Measurements from ENCODE around the gene MID1IP1.

MID1IP1 gene

DNA sequence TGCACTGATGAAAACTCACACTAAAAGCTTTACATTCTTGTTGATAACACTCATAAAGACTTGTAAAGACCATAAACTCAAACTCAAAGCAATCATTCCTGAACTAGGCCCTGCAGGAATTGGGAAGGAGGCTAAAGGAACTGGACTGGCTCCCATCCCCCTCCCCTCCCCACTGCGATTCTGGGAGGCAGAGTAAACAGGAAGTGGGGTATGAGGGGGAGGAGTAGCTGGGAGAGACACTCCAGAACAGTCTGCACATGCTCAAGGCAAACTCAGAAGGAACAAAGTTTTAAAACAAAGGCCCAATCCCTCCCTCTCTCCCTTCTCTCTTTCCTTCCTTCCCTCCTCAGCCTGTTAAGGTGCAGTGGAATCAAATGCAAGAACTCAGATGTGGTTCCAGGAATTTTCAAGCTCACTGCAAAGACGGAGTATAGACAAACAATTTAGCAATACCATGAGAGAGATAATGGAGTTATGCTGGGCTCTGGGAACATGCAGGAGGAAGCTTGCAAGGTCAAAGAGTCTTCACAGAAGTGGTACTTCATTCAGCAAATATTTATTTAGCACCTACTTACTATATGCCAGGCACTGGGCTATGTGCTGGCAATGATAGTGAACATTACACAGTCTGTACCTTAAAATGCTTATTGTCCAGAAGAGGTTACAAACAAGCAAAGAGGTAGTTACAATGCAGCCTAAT is 15.9 kb downstream of the MID1IP1 start:
- peak; percentile 17 for DNase-seq

DNA sequence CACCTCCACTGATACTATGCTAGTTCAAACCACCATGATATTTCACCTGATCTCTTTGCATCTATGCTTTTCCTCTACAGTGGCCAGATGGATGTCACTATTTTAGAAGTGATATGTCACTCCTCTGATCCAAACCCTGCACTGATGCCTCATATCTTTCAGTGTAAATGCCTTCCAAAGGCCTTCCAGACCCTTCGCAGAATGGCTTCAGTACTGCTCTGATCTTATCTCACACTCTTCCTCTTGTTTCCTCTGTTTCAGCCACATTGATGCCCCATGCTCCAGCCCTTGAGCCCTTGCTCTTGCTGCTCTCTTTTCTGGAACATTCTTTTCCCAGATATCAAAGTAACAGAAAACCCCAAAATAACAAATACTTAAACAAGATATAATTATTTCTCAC is 17.9 kb downstream of the MID1IP1 start:
- DNase-seq = no peak

DNA sequence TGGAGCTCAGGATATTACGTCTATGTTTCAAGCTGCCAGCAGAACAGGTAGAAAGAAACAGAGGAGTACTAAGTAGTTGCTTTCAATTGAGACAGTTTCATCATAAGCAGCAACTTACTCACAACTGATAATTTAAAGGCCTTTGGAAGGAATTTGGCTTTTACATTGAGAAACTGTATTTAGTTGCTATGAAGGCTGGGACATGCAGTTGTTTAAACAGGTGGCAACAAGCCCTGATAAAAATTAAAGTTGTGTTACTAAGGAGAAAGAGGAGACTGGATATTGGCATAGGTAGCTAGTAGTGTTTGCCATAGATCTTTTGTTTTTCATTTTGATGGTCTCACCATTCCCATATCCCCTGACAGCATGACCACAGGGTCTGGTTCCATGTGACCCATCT is 18.4 kb downstream of the MID1IP1 start:
- DNase-seq = no peak

DNA sequence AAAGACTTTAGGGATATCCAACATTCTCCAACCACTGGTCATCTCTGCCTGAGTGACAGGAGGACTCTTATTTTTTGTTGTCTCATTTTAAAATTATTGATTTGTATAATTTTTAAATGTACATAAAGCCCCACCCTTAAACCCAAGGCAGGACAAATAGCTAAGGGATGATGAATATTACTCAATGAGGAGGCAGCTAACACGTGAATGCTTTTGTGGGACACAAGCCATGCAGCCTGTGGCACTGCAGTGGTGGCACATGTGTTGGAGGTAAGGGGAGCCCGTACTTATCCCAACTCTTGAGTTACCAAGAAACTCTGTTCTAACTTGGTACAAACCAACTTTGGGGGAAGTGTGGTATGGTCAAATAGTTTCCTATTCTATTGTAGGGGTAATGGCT is 19.5 kb downstream of the MID1IP1 start:
- DNase-seq = no peak

DNA sequence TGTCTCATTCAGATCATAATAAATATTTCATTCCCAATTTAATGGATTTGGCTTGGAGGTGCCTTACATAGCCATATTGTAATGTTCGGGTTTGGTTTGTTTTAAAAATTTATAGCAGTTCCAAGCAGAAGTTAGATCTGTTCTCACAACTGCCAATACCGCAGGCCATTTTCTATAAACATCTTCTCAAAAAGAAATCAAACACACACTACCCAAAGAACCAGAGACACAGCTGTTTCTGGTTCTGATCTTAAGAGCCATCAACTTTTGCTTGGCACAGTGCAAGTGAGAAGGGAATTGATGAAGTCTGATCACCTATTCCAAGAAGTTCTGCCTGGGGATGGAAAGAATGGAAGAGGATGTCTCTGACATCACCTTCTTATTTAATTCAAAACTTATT is 22.9 kb downstream of the MID1IP1 start:
- DNase-seq = no peak

DNA sequence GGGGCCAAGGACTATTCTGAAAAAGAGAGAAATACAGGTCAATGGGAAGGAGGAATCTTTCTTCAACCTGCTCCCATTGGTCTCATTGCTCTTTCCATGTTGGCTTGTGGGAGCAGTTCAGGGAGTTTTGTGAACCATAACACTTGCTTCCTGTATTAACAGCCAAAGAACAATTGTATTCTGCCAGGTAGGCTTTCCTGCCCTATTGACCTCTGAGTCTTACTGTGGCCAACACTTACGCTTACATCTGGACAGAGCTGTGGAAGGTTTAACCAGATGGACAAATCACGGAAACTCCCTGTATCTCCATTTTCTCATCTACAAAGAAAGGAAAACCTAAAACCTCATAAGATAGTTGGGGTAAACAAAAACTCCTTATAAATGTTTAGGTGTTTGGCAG is 30.7 kb downstream of the MID1IP1 start:
- DNase-seq = no peak

DNA sequence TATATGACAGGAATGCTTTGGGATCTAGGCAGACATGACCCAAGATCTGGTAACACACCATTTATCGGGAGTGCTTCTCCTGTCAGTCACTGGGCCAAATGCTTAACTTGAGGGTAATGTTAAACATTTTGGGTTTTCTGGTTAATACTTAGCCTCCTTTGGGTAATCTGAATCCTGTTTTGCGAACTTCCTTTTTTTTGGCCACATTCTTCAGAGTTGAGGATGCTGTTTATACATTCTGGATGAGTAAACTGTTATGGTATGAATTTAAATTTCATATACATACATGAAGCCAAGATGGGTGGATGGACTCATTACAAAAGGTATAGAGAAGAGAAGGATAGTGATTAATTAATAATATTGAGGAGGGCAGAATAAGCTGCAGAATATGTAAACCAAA is 36.1 kb downstream of the MID1IP1 start:
- DNase-seq = no peak

DNA sequence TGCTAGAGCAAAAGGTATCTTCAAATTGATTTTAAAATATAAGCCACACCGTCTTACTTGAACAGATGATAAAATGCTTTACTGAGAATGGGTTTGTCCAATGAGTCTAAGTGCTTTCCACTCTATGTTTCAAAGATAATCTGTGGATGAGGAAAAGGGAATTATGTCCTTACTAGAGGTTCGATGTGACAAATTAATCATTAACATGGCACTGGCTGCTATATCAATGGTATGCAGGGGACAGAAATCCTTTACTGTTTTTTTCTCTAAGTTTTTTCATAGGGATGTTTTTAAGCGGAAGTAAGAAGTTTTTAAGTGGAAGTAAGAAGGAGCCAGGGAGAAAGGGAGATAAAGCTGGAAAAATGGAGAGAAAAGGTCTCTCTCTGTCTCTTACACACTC is 38.0 kb downstream of the MID1IP1 start:
- no peak for DNase-seq

DNA sequence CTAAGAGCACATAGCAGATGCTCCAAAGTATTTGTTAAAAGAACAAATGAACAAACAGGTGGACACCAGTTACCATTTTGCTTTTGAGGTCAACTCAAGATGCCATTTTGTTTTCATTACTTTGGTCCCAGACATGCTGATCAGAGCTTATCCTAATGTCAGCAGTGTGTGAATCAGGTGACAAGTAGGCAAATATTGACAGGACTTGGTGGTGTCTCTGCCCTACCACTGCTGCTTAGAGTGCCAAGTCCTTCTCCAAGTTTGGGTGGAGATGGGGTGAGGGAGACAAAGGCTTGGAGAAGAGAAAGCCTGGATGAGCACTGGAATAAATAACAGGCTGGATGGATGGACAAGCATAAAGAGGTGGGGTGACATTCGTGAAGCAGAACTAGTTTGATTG is 38.7 kb downstream of the MID1IP1 start:
- no peak for DNase-seq

DNA sequence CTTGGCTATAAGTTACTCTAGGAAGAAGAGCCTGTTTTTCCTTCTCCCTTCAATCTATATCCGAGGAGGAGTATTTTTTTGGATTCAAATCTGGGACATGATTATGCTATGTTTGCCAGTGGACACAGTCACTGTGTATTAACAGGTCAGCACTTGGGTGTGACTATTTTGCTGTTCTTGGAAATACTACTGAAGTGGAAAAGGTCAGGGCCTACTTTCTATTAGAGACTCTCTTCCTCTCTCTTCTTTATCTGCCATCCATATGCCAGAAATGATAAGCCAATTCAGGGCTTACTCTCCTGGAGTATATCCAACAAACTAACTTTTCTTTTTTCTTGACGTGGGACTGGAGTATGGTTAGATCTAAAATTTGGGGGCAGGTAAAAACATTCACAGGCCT is 40.5 kb downstream of the MID1IP1 start:
- DNase-seq = no peak

DNA sequence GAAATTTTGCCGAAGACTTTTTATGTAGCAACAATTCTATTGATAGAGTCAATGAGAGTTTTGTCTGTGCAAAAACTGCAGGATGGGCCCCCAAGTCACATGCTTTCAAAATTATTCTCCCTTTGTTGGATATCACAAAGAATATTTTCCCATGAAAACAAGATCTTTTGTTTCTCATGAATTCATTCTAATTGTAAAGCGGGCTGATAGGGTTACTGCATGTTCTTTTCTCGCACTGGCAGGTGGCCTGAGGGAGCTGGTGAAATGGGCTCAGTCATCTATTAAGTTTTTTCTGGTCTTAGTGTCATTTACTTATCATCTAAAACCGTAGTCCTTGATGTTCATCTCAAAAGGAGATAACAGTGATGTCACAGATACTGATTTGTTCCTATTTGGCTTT is 44.2 kb downstream of the MID1IP1 start:
- DNase-seq = no peak

DNA sequence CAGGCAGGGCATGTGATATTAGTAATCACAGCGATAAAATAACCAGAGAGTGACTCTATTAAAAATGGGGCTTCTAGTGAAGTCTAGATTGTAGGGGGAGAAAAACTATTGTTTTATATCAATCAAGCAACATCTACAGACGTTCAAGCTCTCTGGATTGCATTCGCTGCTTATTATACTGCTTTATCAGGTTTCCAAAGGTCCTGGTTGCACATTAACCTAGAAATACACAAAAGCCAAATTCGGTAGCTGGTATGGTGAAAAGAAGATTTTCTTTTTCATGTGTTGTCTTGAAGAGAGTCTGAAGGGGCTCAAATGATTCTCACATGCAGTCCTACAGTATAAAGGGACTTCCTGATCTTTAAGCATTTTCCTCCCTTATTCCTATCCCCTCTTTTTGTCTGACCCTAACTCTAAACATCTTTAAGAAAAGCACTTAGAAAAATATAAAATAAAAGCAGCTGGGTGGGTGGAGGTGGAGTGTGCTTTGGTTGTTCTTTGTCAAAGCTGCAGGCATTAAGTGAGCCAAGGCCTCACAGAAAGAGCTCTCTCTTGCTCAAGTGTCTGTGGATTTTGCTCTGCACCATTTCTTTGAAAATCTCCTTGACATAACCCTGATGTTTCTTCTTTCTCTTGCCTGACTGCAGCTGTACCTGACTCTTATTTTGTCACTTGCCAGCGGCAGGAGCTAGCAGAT is 46.1 kb downstream of the MID1IP1 start:
- DNase-seq = no peak

DNA sequence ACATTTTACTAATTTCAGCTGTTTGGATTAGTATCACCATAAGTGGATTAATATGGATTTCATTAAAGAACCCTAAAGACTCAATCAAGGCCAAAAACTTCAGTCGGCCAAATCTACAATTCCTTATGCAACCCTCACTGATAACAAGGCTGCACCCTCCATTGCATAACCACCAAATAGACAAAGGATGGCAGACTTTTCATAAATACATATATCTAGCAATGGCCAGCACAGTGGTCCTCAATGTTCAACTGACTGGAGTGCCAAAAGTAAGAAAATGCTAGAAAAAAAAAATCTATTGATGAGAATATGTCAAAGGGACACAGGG is 46.6 kb downstream of the MID1IP1 start:
- no peak for DNase-seq

DNA sequence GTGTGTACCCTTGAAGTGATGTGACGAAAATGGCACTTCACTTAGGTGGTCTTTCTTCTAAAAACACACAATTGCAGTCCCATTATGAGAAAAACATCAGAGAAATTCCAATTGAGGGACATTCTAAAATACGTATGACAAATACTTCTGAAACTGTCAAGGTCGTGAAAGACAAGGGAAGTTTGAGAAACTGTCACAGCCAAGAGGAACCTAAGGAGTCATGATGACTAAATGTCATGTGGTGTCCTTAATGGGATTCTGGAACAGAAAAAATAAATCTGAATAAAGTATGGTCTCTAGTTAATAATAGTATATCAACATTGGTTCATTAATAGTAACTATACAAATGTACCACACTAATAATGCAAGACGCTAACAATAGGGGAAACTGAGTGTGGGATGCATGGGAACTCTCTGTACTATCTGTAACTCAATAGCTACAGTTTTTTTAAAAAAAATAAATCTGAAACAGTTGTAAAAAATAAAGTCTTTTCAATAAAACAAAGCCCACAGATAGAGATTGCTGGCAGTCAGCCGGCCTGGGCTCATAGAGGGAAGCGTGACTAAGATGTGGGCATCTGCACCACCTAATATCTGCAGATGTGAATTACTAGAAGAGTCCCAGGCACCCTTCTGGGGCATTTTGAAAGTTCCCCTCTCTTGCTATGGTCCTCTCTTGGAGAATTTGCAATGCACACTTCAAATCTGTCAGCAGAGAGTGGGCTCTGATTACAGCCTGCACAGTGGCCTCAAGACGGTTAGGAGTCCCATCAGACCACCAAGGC is 47.6 kb downstream of the MID1IP1 start:
- DNase-seq = no peak

DNA sequence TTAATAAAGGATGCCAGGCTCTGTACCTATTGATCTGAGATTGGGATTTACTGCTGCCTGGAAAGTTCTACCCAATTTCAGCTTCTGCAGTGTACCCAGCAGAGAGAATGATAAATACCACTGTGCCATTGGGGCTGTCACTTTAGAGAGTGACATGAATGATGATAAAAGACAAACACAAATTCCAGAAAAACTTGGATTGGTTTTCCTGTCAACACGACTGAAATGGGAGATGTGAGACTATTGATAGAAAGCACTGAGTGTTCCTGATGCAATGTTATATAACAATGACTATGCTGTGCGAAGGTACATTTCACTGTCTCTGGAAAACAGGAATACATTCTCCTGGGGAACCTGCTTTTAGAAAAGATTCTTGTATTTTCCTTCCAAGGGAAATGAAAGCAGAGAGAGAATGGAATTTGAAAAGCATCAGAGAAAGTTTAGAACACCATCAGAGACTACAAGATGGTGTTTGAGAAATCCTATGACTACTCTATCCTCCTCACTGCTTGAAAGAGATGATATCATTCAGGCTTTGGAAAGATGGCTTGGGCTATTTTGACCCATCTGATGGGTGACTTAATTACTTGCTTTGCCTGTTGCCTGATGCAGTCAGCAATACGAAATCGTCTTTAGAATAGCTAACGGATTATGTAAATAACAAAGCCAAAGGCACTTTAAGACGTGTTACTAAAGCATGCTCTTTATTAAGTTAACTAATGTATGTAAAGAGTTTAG is 49.7 kb downstream of the MID1IP1 start:
- DNase-seq = no peak

DNA sequence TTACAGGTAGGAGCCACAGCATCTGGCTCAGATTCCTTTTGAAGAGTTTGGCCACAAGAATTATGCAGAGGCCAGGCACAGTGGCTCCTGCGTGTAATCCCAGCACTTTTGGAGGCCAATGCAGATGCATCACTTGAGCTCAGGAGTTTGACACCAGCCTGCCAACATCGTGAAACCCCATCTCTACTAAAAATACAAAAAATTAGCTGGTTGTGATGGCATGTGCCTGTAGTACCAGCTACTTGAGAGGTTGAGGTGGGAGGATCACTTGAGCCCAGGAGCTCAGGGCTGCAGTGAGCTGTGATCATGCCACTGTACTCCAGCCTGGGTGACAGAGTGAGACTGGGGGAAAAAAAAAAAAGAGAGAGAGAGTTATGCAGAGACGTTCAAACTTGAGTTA is 53.0 kb downstream of the MID1IP1 start:
- no peak for DNase-seq

Measured in GF-D8 (cell line).